ENCODE results near the gene KCNN3. TPM values are rescaled to one million over a fixed set of nuclear protein-coding genes. Genes with fewer than 3 reads are reported as not detected.

KCNN3 gene
- total and polyA plus RNA-seq, 2 of the 13 experiments (the other 11 are each of a cell fraction or from before 2014, with no cell fraction given): not detected

GRCh38 chr1:154802982-154803920 lies 66.8 kb downstream of the KCNN3 start:
- H3K9me3 ChIP-seq (ENCODE audit: low read length): no peaks in the 10 kb centered on the region
- CTCF ChIA-PET (ENCODE audit: low intra/inter-chr PET ratio, low total read pairs): no interaction called here
- H3K36me3 ChIP-seq (replicated peaks in 1 of 2; ENCODE audit: control insufficient read depth in 1 of 2, insufficient read depth in 2 of 2, low read length in 2 of 2): no peaks in the 10 kb centered on the region
- H3K4me1 ChIP-seq (ENCODE audit: insufficient read depth, low read length): no peaks in the 10 kb centered on the region
- 11% methylated on average over 4 of the region's 8 CpGs for WGBS (ENCODE audit: low lambda C conversion rate)
- TF ChIP-seq SP140L (CRISPR knock-in tag; IDR thresholded peaks at IDR 0.05; ENCODE audit: borderline replicate concordance) (no peak), ZNF597 (CRISPR knock-in tag; IDR thresholded peaks at IDR 0.05) (no peak), ZNF850 (CRISPR knock-in tag; conservative IDR thresholded peaks at IDR 0.05) (no peak)
- ATAC-seq (no peak), DNase-seq (ENCODE audit: low spot score) (no peak), FAIRE-seq (no peak)
- no TSS peak for BruUV-seq (replicated peaks)
- in situ Hi-C loops (cut with HindIII; ENCODE audit: extremely low pct_ligation_motif_present, low pct_unique_long_range_greater_than_20kb) (no loop called here), intact Hi-C loops (cut with micrococcal nuclease; ENCODE audit: unreplicated experiment) (no loop called here)
- POLR2A ChIA-PET: no interaction called here
- H3K79me2 ChIP-seq (ENCODE audit: insufficient read depth, low read length): no peaks in the 10 kb centered on the region
- H3K27ac ChIP-seq (ENCODE audit: extremely low read length, insufficient read depth, low read length): no peak overlapping the region
- no peak overlapping the region for H3K4me2 ChIP-seq (ENCODE audit: low read depth, low read length)
- no peak overlapping the region for H3K9ac ChIP-seq (ENCODE audit: insufficient read depth, low read depth, low read length)
- no peak overlapping the region for H2AFZ ChIP-seq (ENCODE audit: low read length)
- H3K27me3 ChIP-seq (ENCODE audit: control insufficient read depth in 1 of 2, insufficient read depth in 2 of 2, low read length in 2 of 2): peaks cover 5 to 62% of the 10 kb centered on the region in 2 experiments
- no peaks in the 10 kb centered on the region for H4K20me1 ChIP-seq (ENCODE audit: insufficient read depth, low read length)
- no peak overlapping the region for H3K4me3 ChIP-seq (replicated peaks in 1 of 3; ENCODE audit: insufficient read depth in 1 of 3, low read depth in 2 of 3, low read length in 3 of 3)

GRCh38 chr1:154802336-154802969 lies 67.6 kb downstream of the KCNN3 start:
- BruUV-seq (replicated peaks): no TSS peak
- no peaks in the 10 kb centered on the region for H3K79me2 ChIP-seq (ENCODE audit: insufficient read depth, low read length)
- in situ Hi-C loops (cut with HindIII; ENCODE audit: extremely low pct_ligation_motif_present, low pct_unique_long_range_greater_than_20kb) (no loop called here), intact Hi-C loops (cut with micrococcal nuclease; ENCODE audit: unreplicated experiment) (no loop called here)
- no peak overlapping the region for H2AFZ ChIP-seq (ENCODE audit: low read length)
- no peaks in the 10 kb centered on the region for H3K9me3 ChIP-seq (ENCODE audit: low read length)
- no peaks in the 10 kb centered on the region for H3K36me3 ChIP-seq (replicated peaks in 1 of 2; ENCODE audit: control insufficient read depth in 1 of 2, insufficient read depth in 2 of 2, low read length in 2 of 2)
- ChIA-PET CTCF (ENCODE audit: low intra/inter-chr PET ratio, low total read pairs) (no interaction called here), POLR2A (no interaction called here)
- ATAC-seq (no peak), FAIRE-seq (no peak), DNase-seq (ENCODE audit: low spot score) (no peak)
- peaks cover 2 to 54% of the 10 kb centered on the region in 2 experiments for H3K27me3 ChIP-seq (ENCODE audit: control insufficient read depth in 1 of 2, insufficient read depth in 2 of 2, low read length in 2 of 2)
- H3K9ac ChIP-seq (ENCODE audit: insufficient read depth, low read depth, low read length): no peak overlapping the region
- 0% methylated on average over 2 of the region's 2 CpGs for WGBS (ENCODE audit: low lambda C conversion rate)
- H3K4me1 ChIP-seq (ENCODE audit: insufficient read depth, low read length): no peaks in the 10 kb centered on the region
- H3K4me2 ChIP-seq (ENCODE audit: low read depth, low read length): no peak overlapping the region
- H3K4me3 ChIP-seq (replicated peaks in 1 of 3; ENCODE audit: insufficient read depth in 1 of 3, low read depth in 2 of 3, low read length in 3 of 3): no peak overlapping the region
- no peaks in the 10 kb centered on the region for H4K20me1 ChIP-seq (ENCODE audit: insufficient read depth, low read length)
- no peak overlapping the region for H3K27ac ChIP-seq (ENCODE audit: extremely low read length, insufficient read depth, low read length)
- TF ChIP-seq AKAP8 (CRISPR knock-in tag; IDR thresholded peaks at IDR 0.05) (no peak), ZNF24 (IDR thresholded peaks at IDR 0.05) (no peak), ZSCAN21 (CRISPR knock-in tag; IDR thresholded peaks at IDR 0.05; ENCODE audit: borderline replicate concordance) (no peak), POGK (CRISPR knock-in tag; conservative IDR thresholded peaks at IDR 0.05) (no peak), RBAK (CRISPR knock-in tag; IDR thresholded peaks at IDR 0.05) (no peak), SPEN (CRISPR knock-in tag; IDR thresholded peaks at IDR 0.05; ENCODE audit: low read depth) (no peak), ZIK1 (CRISPR knock-in tag; IDR thresholded peaks at IDR 0.05; ENCODE audit: borderline replicate concordance, low read depth) (no peak), MTA3 (CRISPR knock-in tag; IDR thresholded peaks at IDR 0.05) (no peak), GMEB2 (CRISPR knock-in tag; IDR thresholded peaks at IDR 0.05; ENCODE audit: low read depth) (no peak), ZNF605 (CRISPR knock-in tag; IDR thresholded peaks at IDR 0.05) (no peak)

Data from HepG2 (cell line).